DMS79 treated with DMSO at 0.1 percent for 48 hours (cell line): ENCODE results near the gene SDCBP2.
A peak's percentile ranks its signal among the peaks of the same experiment; 100 is the strongest.

Source experiments
- DNase-seq: peaks from one replicate; lab custom pipeline; 2025; lab: John Stamatoyannopoulos, UW

Gene SDCBP2

GRCh38 chr20:1312308-1312707 lies 16.6 kb downstream of the SDCBP2 start:
- DNase-seq: no peak

- no peak for DNase-seq
These were observed 18.3 kb downstream of the SDCBP2 start for GRCh38 chr20:1310506-1311190.

GRCh38 chr20:1310071-1310470 lies 18.9 kb downstream of the SDCBP2 start:
- no peak for DNase-seq

GRCh38 chr20:1309439-1309847 lies 19.5 kb downstream of the SDCBP2 start:
- no peak for DNase-seq

GRCh38 chr20:1308702-1309095 lies 20.2 kb downstream of the SDCBP2 start:
- no peak for DNase-seq

- DNase-seq: no peak
These were observed 20.8 kb downstream of the SDCBP2 start for GRCh38 chr20:1308067-1308701.

- no peak for DNase-seq
These were observed 21.4 kb downstream of the SDCBP2 start for GRCh38 chr20:1307571-1307971.

GRCh38 chr20:1307171-1307570 lies 21.8 kb downstream of the SDCBP2 start:
- DNase-seq: no peak

- DNase-seq: no peak
These were observed 22.4 kb downstream of the SDCBP2 start for GRCh38 chr20:1306316-1307135.

GRCh38 chr20:1305712-1306111 lies 23.2 kb downstream of the SDCBP2 start:
- DNase-seq: no peak

GRCh38 chr20:1304710-1305515 lies 24.0 kb downstream of the SDCBP2 start:
- no peak for DNase-seq

- peak; percentile 57 for DNase-seq
These were observed 26.0 kb downstream of the SDCBP2 start for GRCh38 chr20:1302685-1303541.

GRCh38 chr20:1301031-1301529 lies 27.9 kb downstream of the SDCBP2 start:
- DNase-seq: no peak

GRCh38 chr20:1300083-1300840 lies 28.7 kb downstream of the SDCBP2 start:
- no peak for DNase-seq

GRCh38 chr20:1299522-1299921 lies 29.4 kb downstream of the SDCBP2 start:
- no peak for DNase-seq

GRCh38 chr20:1298888-1299511 lies 29.9 kb downstream of the SDCBP2 start:
- DNase-seq: peak; percentile 5

- DNase-seq: no peak
These were observed 30.8 kb downstream of the SDCBP2 start for GRCh38 chr20:1298166-1298565.

- DNase-seq: no peak
These were observed 31.5 kb downstream of the SDCBP2 start for GRCh38 chr20:1297486-1297885.

- no peak for DNase-seq
These were observed 32.0 kb downstream of the SDCBP2 start for GRCh38 chr20:1296922-1297321.

GRCh38 chr20:1296117-1296610 lies 32.8 kb downstream of the SDCBP2 start:
- no peak for DNase-seq
